HG03060 (cell line): ENCODE measurements around the gene MARCHF2.

Experiments used
- ATAC-seq: cut with Tn5 transposase; IDR thresholded peaks from one replicate; pipeline ENCODE4 v1.9.1; 2021; ENCODE audit warnings: low read depth, moderate number of reproducible peaks; ENCODE audit not compliant: unreplicated experiment

The MARCHF2 gene

GRCh38 chr19:8386990-8387389, 26.1 kb upstream of the MARCHF2 start:
- no peak for ATAC-seq

DNA sequence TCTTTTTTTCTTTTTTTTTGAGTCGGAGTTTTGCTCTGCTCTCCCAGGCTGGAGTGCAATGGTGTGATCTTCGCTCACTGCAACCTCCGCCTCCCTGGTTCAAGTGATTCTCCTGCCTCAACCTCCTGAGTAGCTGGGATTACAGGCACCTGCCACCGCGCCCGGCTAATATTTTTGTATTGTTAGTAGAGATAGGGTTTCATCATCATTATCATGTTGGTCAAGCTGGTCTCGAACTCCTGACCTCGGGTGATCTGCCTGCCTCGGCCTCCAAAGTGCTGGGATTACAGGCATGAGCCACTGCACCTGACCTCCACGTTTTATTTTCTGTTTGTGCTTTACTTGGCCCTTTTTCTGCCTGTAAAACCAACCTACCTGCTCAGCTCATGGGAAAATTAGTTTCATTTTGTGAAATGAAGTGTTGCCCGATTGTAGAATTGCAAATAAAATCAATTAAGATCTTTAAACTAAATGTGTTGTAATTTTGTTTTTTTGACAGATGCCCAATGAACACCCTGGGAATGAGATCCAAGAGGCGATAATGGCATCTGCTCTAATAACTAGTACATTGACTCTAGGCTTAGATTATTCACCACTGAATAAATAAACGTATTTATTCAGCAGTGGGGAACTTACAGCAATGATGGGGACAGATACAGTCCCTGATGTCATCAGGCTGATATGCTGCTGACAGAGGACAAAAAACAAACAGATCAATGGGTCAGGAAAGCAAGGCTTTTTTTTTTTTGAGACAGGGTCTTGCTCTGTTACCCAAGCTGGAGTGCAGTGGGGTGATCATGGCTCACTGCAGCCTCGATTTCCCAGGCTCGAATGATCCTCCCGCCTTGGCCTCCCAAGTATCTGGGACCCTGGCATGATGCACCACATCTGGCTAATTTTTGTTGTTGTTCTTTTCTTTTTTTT, 25.2 kb upstream of the MARCHF2 start:
- ATAC-seq, result no peak

DNA sequence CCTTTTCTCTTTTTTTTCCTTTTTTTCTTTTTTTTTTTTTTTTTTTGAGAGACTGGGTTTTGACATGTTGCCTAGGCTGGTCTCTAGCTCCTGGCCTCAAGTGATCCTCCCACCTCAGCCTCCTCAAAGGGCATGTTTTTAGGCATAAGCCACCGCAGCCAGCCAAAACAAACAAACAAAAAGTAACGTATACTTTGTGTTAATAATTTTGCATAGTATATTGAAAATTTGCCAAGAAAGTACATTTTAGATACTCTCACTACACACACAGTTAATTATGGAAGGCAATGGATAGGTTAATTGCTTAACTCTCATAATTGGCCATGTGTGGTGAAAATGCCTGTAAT, 24.5 kb upstream of the MARCHF2 start:
- ATAC-seq, result no peak

GRCh38 chr19:8389891-8390616, 23.1 kb upstream of the MARCHF2 start, which contains the start of gene RAB11B:
RAB11B (plus strand) TSS chr19:8390360; CDS start chr19:8390417, 57 bp downstream.
- peak; percentile 94 for ATAC-seq

DNA sequence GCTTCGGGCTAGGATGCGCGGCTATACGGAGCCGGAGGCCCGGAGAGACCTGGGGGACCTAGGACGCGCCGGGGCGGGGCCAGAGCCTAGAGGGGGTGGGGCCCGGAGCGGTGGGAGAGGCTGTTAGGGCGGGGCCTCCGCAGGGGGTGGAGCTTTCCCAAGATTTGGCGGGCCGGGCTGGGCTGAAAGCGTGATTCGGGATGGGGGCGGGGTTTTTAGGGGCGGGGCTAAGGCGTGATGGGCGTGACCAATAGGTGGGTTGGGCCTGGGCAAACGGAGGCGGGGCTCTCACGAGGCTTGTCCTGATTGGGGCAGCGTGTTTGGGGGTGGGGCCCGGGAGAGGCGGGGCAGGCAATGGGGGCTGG, 22.5 kb upstream of the MARCHF2 start:
- peak; percentile 9 for ATAC-seq

- ATAC-seq, result no peak
These were observed 21.7 kb upstream of the MARCHF2 start for GRCh38 chr19:8391198-8392016.

DNA sequence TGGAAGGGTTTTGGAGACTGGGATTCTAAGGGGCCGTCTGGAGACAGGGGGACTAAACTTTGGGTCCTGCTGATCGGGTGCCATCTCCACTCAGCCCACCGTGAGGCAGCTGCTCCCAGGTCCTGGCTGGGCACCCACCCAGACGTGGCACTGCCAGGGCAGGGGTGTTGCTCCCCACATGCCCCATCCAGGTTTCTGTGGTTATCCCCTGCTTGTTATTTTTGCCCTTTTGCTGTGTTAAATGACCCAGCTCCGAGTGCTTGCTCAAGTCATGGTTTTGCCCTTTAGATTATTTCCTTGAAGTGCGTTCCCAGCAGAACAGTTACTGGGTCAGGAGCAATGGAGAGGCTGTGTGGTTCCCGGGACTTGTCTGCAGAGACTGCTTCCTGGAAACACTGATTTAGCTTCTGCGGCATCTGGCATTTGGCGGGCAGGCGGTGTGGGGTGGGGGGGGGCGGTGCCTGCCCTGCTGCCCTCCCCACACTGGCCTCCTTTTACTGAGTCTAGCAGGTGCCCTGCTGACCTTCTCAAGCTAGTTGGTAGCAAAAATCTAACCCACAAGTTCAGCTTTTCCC, 21.0 kb upstream of the MARCHF2 start:
- ATAC-seq, result no peak

- ATAC-seq, result no peak
These were observed 19.8 kb upstream of the MARCHF2 start for GRCh38 chr19:8393192-8393870.

- no peak for ATAC-seq
These were observed 19.2 kb upstream of the MARCHF2 start for GRCh38 chr19:8393871-8394250.

GRCh38 chr19:8395621-8396082, 17.5 kb upstream of the MARCHF2 start:
- ATAC-seq, result no peak

DNA sequence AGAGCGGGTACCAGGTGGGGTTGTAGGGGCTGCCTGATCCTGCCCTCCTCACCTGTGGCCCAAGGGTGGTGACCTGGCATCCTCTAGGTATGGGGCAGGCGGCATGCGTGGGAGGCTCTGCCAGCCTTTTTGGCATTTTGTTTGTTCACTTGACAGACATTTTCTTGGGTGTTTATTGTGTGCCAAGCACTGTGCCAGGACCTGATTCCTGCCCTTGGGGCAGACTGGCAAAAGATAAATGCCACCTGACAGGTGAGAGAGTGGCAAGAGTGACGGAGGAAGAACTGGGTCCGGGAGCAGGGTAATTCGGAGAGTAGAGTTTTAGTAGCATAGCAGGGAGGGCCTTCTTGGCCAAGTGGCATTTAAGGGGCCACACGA, 16.9 kb upstream of the MARCHF2 start:
- no peak for ATAC-seq

- ATAC-seq, result no peak
These were observed 16.4 kb upstream of the MARCHF2 start for GRCh38 chr19:8396563-8397203.

- ATAC-seq, result no peak
These were observed 15.8 kb upstream of the MARCHF2 start for GRCh38 chr19:8397271-8397670.

DNA sequence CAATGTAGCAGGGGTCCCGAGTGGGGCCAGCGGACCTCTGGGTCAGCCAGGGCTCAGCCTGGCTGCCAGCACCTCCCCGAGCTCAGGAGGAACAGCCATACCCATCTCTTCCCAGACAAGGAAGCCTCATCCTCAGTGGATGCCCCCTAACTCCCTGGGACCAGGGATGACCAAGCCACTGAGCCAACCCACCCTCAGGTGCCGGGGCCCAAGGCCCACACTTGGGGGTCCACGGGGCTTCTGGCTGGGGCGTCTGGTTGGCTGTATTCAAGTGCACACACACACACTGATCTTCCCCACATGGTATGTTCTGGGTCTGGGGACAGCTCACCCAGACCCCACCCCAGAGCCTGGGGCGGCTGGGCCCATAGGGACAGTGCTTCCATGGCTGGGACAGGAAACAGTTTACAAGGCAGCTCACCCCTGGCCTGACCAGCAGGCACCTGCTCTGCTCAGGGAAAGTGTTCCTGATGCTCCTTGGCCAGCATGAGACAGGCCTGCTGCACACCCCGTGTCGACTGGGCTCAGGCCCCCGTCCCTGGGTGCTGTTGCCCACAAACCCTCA, 15.3 kb upstream of the MARCHF2 start:
- ATAC-seq, result no peak

DNA sequence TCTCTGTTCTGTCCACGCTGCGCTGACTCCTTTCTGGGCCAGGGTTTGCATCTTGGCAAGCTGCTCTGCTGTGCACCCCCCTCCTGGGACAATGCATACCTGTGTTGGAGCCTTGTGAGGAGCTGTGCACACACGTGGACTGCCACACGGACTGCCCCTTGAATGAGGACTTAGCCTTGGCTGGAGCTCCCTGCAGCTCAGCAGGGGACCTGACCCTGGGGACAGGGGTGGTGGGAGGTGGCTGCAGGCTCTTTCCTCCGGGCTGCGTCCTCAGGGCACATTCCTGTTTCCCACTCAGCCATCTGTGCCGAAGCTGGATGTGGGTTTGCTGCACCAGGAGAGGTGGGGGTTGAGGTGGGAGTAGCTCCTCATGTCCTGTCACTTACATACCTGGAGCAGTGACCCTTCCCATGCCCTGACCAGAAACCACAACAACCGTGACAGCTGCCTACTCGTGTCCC, 14.8 kb upstream of the MARCHF2 start:
- ATAC-seq, result no peak

DNA sequence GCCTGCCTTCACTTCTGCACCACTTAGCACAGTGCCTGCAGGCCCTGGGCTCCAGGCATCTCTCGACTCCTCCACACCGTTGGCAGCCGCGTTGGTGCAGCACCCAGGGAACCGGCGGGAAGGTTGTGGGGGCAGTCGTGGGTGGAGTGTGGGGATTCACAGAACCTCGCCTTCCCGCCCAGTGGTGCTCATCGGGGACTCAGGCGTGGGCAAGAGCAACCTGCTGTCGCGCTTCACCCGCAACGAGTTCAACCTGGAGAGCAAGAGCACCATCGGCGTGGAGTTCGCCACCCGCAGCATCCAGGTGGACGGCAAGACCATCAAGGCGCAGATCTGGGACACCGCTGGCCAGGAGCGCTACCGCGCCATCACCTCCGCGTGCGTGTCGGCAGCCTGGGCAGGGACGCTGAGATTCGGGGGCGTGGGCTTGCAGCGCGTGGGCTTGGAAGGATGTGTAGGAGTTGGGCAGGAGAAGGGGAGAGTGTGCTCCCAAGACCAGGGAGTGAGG, 13.4 kb upstream of the MARCHF2 start:
- ATAC-seq, result no peak

DNA sequence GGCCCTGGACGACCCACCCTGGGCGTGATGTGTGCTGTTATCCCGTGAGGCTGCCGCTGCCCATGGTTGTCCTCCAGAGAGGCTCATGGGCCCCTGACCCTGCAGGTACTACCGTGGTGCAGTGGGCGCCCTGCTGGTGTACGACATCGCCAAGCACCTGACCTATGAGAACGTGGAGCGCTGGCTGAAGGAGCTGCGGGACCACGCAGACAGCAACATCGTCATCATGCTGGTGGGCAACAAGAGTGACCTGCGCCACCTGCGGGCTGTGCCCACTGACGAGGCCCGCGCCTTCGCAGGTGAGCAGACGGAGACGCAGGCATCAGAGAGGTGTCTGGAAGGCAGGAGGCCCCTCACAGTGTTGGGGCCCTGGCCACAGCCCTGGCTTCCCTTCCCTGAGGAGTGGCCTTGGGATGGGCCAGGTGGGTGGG, 11.1 kb upstream of the MARCHF2 start:
- ATAC-seq, result no peak

- no peak for ATAC-seq
These were observed 9.8 kb upstream of the MARCHF2 start for GRCh38 chr19:8403098-8403819.
